NCI-H1694 treated with DMSO at 0.1 percent for 48 hours (cell line): Measurements from ENCODE around the gene GPR137B.
"Not testable (repeated sequence)": the region's sequence is repeated elsewhere in the genome, so short reads cannot be mapped to it uniquely, and the experiment has no call there.

Source experiments
- DNase-seq: peaks from one replicate; lab custom pipeline; 2025; lab: John Stamatoyannopoulos, UW

The GPR137B gene

GRCh38 chr1:236161230-236161629, 18.9 kb downstream of the GPR137B start:
- no peak for DNase-seq

- not testable (repeated sequence) for DNase-seq
These were observed 19.4 kb downstream of the GPR137B start for GRCh38 chr1:236161755-236162154.

- no peak for DNase-seq
These were observed 21.3 kb downstream of the GPR137B start for GRCh38 chr1:236163463-236164153.

- no peak for DNase-seq
These were observed 21.9 kb downstream of the GPR137B start for GRCh38 chr1:236164273-236164672.

- DNase-seq, result no peak
These were observed 23.1 kb downstream of the GPR137B start for GRCh38 chr1:236165238-236165981.

- DNase-seq, result no peak
These were observed 23.7 kb downstream of the GPR137B start for GRCh38 chr1:236166041-236166440.

GRCh38 chr1:236167154-236167553, 24.8 kb downstream of the GPR137B start:
- DNase-seq, result no peak

- DNase-seq, result no peak
These were observed 25.2 kb downstream of the GPR137B start for GRCh38 chr1:236167578-236167977.

GRCh38 chr1:236168716-236169429, 26.5 kb downstream of the GPR137B start:
- no peak for DNase-seq

- DNase-seq, result no peak
These were observed 29.8 kb downstream of the GPR137B start for GRCh38 chr1:236172041-236172579.

- no peak for DNase-seq
These were observed 30.9 kb downstream of the GPR137B start for GRCh38 chr1:236173174-236173767.

GRCh38 chr1:236175642-236176336, 33.5 kb downstream of the GPR137B start:
- no peak for DNase-seq

- DNase-seq, result no peak
These were observed 34.3 kb downstream of the GPR137B start for GRCh38 chr1:236176337-236177336.

GRCh38 chr1:236179634-236180033, 37.3 kb downstream of the GPR137B start:
- DNase-seq, result no peak

- no peak for DNase-seq
These were observed 38.7 kb downstream of the GPR137B start for GRCh38 chr1:236181059-236181458.

- no peak for DNase-seq
These were observed 43.3 kb downstream of the GPR137B start for GRCh38 chr1:236185687-236186086.

- not testable (repeated sequence) for DNase-seq
These were observed 44.1 kb downstream of the GPR137B start for GRCh38 chr1:236186471-236186870.

- DNase-seq, result not testable (repeated sequence)
These were observed 45.7 kb downstream of the GPR137B start for GRCh38 chr1:236188084-236188483.

- DNase-seq, result no peak
These were observed 50.8 kb downstream of the GPR137B start for GRCh38 chr1:236193184-236193583.

GRCh38 chr1:236200925-236201324, 58.6 kb downstream of the GPR137B start:
- DNase-seq, result no peak
